HuH-7.5 (cell line): Measurements from ENCODE around the gene BCL11A.

ENCODE experiments used
- DNase-seq: peaks from one replicate; pipeline ENCODE4 v3.0.0; 2011; ENCODE audit warnings: low spot score

BCL11A gene

DNA sequence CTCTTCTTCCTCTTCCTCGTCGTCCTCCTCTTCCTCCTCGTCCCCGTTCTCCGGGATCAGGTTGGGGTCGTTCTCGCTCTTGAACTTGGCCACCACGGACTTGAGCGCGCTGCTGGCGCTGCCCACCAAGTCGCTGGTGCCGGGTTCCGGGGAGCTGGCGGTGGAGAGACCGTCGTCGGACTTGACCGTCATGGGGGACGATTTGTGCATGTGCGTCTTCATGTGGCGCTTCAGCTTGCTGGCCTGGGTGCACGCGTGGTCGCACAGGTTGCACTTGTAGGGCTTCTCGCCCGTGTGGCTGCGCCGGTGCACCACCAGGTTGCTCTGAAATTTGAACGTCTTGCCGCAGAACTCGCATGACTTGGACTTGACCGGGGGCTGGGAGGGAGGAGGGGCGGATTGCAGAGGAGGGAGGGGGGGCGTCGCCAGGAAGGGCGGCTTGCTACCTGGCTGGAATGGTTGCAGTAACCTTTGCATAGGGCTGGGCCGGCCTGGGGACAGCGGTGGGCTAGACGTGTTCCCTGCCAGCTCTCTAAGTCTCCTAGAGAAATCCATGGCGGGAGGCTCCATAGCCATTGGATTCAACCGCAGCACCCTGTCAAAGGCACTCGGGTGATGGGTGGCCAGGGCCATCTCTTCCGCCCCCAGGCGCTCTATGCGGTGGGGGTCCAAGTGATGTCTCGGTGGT is 91.9 kb downstream of the BCL11A start:
- DNase-seq, result no peak

DNA sequence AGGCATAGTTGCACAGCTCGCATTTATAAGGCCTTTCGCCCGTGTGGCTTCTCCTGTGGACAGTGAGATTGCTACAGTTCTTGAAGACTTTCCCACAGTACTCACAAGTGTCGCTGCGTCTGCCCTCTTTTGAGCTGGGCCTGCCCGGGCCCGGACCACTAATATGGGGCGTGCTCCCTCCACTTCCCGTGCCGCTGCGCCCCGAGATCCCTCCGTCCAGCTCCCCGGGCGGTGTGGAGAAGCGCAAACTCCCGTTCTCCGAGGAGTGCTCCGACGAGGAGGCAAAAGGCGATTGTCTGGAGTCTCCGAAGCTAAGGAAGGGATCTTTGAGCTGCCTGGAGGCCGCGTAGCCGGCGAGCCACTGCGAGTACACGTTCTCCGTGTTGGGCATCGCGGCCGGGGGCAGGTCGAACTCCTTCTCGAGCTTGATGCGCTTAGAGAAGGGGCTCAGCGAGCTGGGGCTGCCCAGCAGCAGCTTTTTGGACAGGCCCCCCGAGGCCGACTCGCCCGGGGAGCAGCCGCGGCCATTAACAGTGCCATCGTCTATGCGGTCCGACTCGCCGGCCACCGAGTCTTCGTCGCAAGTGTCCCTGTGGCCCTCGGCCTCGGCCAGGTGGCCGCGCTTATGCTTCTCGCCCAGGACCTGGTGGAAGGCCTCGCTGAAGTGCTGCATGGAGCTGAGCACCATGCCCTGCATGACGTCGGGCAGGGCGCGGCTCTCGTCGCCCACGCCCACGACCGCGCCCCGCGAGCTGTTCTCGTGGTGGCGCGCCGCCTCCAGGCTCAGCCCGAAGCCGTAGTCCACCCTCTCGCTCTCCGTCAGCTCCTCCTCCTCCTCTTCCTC is 92.7 kb downstream of the BCL11A start:
- DNase-seq, result no peak

DNA sequence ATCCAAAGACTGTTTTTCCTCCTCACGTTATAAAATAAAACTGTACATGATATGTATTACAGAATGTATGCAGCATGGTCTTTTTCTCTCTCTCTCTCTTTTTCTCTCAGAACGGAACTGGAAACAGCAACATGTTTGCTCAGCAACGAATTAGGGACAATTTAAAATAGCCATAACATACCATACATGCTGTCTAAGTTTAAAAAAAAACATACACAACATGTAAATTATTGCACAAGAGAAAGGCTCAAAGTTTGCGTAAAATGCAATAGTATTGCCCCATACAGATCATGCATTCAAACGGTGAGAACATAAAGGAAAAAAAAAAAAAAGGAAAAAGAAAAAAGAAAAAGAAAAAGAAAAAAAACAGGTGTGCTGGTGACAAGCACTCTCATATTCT is 93.6 kb downstream of the BCL11A start:
- DNase-seq, result no peak

DNA sequence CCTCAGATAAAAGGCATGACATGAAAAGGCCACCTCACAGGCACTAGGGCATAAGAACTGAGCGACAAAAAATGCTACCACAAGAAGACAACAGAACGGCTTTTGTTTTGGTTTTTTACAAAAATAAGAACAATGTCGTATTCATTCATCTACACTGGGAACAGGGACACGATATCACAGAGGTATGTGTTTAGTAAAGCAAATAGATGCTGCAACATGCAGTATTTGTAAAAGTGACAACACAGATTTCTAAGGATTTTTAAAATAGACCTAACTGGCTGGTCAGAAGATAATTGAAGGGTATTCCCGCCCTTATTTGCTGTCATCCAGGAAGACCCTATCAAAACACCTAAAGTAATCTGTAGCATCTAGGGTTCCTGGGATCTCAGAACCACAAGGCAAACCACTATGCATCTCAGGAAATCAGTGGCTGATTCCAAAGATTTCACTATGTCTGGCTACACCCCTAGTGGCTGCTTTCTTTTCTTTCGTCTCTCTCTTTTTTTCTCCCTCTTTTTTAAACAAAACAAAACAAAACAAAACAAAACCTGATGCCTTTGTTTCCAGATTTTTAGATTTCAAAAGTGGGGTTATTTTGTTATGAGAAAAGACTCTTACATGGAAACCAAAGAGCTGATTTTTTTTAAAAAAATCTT is 97.2 kb downstream of the BCL11A start:
- DNase-seq, result peak; percentile 28

DNA sequence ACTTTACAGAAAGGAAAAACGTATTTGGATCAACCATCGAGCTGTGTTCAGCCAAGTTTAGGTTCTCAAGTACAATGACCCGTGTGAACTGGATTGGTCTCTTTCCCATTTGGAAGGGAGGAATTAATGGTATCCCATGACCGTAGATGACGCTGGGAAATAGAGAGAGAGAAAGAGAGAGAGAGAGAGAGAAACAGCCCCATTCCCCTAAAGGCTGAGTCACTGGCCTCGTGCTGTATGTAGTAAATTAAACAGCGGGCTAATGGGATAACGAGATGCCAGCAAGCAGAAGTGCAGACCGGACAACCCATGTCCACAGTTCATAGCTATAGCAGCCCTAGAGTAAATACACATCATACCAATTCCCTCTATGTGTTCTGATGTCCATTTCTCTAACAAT is 99.6 kb downstream of the BCL11A start:
- DNase-seq, result no peak

DNA sequence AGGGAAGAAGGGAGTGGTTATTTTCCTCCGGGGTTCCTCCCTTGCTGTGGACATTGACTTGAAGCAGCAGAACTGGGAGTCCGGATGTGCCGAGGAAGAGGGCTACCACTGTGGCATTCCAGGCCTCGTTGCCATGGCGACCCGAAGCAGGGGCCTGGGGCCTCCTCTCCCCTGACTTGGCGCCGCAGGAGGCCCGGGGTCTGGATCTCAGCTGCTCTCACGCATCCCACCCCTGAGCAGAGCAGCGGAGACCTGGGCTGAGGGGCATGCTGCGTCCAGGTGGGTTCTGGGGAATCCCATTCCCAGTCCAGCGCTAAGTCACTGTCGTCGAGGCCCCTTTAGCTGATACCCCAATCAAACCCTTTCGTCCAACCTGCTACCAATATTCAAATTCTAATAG is 100.2 kb downstream of the BCL11A start:
- DNase-seq, result no peak

DNA sequence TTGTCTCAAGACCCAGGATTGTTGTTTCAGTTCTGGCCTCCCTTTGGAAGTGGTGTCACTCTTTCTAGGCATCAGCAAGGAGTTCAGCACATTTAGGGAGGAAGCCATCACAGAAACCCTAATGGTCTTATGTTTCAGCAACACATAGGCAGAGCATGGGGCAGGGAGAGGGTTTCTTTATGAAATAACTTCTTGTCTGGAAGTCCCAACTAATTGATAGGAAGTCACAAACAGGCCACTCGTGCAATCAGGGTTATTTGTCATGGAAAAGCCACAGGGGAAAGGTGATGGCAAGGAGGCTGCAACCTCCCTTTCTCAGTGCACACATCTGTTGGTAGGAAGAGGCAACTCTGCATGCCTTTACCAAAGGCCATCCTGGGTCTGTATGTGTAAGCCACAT is 103.0 kb downstream of the BCL11A start:
- DNase-seq, result no peak

DNA sequence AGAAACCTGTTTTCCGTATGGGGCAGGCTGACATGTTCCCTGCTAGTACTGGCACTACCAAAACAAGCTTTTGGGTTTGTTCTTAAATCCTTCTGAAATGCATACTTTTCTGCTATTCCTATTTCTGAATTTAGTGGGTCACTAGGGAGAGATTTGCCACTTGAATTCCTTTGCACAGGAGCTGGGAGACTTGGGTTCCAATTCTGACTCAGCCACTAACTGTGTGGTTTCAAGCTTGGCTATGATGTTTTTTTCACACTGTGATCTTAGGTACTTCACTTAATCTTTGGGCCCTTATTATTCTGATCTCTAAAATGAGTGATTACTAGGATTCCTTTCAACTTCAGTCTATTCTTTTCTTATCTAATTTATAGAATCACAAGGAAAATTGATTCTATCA is 105.5 kb downstream of the BCL11A start:
- no peak for DNase-seq

DNA sequence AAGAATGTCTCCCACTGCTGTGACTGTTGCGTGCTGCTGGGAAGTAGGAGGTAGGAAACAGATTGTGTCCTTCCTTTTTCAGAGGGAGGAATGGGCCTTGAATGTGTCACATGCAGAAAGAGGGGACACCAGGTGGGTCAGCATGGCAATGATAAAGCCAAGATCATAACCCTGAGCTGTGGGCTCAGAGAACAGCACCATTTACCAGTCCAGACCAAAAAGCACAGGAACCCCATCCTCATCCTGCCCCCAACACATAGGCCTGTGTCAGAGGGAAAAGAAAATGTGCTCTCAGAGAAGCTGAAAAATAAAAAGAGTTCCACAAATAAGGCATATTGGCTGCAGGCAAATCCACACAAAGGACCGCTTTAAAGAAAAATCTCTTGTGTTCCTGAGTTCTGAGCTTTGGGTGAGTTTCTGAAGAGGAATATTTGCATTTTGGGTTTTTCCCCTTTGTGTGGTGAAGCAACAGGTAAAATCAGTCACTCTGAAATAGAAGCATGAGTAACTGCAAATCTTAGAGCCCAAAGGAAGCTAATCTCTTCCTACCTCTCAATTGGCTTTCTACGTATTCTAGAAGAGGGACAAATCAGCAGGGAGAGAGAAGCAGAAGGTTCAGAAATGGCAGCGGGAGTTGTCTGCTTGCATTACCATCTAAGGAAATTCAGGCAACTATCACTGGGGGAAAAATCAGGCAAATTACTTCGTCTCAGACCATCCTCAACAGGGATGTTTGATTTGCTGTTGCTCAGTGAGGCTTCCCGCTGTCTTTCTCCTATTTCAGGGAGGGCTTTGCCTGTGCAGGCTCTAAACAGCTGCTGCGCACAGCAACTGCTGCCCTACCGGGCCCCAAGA is 106.8 kb downstream of the BCL11A start:
- no peak for DNase-seq

DNA sequence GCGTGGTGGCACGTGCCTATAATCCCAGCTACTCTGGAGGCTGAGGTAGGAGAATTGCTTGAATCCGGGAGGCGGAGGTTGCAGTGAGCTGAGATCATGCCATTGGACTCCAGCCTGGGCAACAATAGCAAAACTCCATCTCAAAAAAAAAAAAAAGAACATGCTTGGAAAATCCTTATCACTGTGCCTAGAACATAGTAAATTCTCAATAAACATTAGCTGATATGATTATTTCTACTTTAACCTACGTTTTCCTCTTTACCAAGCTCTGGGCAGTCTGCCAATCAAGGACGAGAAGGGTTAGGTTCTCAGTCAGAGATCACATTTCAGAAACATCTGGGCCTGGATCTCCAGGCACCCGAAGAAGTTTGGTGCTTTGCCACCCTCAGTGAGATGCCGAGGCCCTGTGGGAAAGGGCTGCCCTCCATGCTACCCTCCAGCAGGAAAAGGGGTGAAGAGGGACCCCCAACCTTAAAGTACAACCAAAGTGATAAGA is 107.7 kb downstream of the BCL11A start:
- no peak for DNase-seq

DNA sequence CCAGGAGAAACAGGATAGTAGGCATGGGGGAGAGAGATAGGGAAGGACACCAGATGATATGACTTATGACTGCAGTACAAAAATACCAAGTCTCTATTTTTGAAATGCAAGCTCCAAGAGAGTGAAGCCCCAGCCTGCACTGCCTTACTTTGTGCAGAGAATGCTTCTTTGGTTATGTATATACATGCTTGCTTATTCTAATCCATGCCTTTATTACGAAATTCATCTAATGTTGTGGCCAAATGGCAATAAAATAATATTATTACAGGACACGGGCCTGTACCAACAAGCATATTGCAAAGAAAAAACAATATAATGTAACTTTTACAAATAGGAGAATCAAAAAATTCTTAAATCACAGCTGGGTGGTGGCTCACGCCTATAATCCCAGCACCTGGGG is 110.8 kb downstream of the BCL11A start:
- DNase-seq, result no peak

DNA sequence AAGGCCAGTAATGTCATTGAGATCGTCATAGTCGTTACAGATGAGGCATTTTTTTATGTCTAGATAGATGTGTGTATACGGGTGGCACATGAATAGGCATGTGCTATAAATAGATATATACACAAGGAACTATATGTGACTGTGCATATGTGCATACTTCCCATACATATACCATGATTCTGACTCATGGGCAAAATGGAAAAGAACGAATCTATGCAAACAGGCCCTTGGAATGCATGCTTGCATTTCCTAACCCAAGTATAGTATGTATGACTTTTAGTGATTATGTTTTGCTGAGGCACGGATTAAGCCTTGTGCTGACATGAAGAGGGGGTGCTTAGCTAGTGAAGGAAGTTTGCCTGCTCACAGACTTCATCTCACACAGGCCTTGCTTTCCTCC is 111.7 kb downstream of the BCL11A start:
- DNase-seq, result no peak

DNA sequence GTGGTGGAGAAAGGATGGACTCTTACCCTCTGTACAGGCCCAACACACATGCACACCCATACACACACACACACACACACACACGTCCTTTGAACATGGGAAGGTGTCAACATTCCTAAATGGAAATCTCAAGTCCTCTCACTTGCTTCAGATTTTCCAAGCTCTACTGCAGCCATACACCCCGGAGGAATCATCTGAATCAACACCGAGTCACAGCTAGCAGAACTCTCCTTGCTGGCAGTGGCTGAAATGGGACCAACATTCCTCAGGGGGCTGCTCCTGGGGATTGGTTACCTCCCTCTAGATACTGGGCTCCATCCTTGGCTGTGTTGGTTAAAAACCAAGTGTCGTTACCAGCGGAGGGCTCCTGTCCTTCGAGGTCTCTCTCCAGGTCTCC is 112.7 kb downstream of the BCL11A start:
- DNase-seq, result no peak

DNA sequence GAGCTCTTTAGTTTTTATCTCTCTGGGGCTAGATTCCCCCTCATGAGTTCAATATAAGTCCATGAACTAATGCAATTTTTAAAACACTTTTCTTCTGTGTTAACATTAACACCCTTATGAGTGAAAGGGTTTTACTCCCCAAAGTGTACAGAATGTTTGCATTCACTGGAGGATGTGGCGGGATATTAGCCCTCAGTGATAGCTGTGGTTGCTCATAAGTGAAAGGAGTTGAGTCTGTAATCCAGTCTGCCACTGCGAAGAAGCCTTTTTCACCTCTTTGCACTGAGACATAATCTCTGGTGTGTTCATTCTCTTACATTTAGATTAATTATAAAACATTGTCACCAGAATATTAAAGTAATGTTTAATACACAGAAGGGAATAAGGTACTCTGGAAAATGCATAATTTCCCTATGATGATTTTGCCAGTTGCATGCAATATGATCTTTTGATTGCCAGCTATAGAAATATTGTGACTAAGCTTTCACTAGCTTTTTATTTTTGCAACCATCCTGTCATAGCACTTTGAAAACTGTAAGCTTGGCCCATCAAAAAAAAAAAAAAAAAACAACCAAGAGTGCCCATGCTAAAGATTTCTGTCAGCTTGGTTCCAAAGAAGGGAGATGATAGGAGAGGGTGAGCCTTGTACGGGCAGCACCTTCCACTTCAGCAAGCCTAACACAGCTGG is 113.2 kb downstream of the BCL11A start:
- DNase-seq, result no peak

DNA sequence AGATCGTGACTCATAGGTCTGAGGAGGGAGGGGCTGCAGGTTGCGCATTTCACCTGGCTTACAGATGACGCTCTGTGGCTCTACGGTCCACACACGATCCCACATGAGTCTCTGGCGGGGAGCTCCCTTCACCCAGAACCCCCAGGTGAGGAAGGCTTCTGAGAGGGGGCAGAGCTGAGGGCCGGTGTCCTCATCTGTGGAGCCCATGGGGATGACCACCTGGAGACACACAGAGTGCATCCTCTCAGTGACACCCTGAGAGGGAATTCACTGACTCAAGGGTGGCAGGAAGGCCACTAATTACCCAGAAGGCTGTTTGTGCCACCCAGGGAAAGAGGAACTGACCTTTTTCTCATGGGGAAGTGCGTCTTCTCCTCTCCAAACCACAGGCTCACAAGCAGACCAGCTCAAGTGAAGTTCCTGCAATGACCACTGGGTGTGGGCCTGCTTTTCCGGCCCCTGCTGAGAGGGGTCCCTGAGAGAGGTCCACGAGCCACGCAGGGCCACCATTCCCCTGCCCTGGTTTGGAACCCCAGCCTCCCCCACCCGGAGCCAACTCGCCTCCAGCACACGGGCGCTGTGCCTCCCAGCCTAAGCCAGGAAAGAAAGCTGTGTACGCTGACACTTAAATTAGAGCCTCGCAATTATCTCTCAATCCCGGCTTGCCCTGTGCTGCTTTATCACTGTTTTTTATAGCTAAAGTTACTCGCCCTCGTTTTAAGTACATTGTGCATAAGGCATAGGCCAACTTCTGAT is 114.1 kb downstream of the BCL11A start:
- no peak for DNase-seq

DNA sequence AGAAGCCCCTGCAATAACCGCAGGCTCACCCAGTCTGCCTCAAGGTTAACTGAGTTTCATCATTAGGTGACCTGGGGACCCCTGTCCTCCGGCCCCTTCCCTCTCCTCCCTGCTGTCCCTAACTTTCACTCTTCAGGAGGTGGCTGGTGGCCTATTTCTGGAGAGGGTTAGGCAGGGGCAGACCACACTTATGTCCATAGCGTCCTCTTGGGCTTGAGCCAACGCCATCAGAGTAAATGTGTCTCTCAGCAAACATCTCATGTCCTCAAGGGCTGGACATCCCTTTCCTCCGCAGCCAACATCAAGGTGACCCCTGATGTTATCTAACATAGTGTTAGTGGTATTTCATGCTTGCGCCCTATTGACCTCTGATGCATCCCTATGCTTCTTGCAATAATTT is 114.8 kb downstream of the BCL11A start:
- no peak for DNase-seq

DNA sequence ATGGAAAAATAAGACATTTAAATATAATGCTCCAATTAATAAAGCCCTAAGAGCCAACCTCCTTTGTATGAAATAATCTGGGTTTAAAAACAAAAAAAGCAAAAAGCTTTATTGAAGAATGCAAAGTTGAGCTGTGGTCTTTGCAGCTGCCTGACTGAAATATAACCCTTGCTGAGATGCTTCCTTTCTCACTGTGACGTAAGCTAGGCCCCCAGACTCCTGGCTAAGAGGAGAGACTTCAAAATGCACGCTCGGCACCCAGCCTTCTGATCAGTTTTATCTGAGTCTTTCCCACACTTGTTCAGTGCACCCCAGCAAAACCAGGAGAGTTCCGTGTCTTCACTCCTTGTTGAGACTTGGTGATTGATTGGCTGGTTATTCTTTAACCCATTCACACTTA is 115.3 kb downstream of the BCL11A start:
- DNase-seq, result no peak

DNA sequence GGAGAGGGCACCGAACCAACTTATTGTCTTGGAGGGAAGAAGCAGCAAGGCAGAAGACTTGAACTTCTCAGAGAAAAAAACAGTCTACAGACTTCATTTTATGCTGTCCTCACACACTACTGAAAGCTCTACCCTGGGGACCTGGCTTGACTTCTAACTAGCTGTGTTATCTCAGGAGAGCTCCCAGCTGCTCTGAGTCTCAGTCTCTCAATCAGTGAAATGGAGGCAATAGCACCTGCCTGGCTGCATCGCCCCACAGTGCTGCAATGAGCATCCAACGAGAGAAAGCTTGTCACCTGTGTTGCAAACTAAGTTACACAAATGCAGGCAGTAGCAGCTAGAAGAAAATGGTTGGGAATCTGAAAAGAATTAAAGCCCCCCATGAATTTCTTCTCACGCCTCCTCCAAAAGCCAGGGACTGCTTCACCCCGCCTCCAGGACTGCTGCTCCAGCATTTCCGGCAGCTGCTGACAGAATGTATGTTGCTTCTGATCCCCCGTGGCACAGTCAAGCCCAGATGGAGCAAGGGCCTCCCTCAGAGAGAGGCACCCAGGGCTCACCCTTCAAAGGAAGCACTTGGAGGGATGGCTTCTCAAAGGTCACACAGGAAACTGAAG is 116.3 kb downstream of the BCL11A start:
- no peak for DNase-seq

DNA sequence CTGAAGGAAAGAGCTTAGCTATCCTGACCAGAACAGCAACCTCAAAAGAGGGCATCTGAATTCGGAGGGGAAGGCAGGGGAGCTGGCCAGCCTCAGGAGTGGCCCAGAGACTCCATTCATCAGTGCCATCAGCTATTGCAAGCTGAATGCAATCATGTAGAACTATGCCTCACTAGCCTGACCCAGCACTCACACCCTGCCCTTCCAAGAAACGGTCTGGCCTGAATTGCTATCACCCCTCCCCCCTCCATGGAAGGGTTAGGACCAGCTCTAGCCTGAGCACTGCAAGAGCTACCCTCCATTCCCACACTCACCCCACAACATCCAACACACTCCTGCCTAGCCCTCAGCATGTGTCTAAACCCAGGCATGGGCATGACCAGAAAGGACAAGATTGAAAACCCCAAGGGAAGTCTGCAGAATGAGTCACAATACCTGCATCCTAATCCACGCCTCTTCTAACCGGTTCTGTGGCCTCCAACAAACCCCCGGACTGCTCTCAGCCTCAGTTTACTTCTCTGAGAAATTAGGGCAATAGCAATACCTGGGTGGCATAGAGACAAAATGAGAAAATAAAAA is 120.3 kb downstream of the BCL11A start:
- no peak for DNase-seq

DNA sequence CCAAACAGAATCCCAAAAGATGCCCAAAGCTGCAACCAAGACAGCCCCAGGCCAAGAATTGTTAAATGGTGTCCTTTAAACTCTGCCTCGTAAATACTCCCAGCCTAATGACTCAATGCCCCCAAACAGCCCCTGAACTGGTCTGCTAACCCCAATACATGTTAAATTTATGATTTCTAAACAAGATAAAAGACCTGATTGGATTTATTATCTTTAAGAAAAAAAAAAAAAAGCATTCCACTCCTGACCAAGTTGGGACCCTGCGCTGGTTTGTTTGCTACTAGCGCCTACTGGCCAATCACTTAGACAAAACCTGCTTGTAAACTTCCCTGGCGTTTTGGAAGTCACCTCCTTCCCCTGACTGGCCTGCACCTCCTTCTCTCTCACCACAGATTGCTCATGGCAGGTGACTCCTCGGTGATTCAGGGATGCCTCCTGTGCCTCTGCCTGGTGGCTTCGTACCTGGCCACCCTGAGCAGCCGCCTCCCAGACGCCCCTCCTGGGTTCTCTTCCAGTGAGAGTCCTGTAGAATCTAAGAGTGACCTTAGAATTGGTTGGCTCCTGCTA is 121.3 kb downstream of the BCL11A start:
- no peak for DNase-seq
